GM23338 (cell line): Measurements from ENCODE around the gene HDAC10. TPM values are rescaled to one million over a fixed set of nuclear protein-coding genes. Genes with fewer than 3 reads are reported as not detected.

Experiments used
- ATAC-seq: fragments of 200-7000 bp; cut with Tn5 transposase; 3 replicates; pipeline ENCODE4 v1.9.1; 2020
- DNase-seq: peaks from one replicate; pipeline ENCODE4 v3.0.0-alpha.2; 2015; ENCODE audit warnings: low spot score
- H2AFZ ChIP-seq: fragments of 200-600 bp; sonication (generic); 2 replicates; pipeline ENCODE4 v1.8.0; 2016; ENCODE audit warnings: antibody characterized with exemption, mild to moderate bottlenecking, moderate library complexity
- H3F3A ChIP-seq: fragments of 200-600 bp; sonication (generic); replicated peaks from 2 replicates; pipeline ENCODE4 v1.8.0; 2017; ENCODE audit warnings: antibody characterized with exemption, mixed run types, low read depth
- H3K27ac ChIP-seq: fragments of 200-600 bp; sonication (generic); 2 replicates; pipeline ENCODE4 v1.6.1; 2016; ENCODE audit warnings: low read depth
- H3K27me3 ChIP-seq: fragments of 200-600 bp; sonication (generic); 2 replicates; pipeline ENCODE4 v1.8.0; 2016; ENCODE audit warnings: mild to moderate bottlenecking, mixed run types, moderate library complexity; ENCODE audit not compliant: insufficient read depth
- H3K36me3 ChIP-seq: fragments of 200-600 bp; sonication (generic); 2 replicates; pipeline ENCODE4 v1.8.0; 2016; ENCODE audit warnings: mild to moderate bottlenecking; ENCODE audit not compliant: insufficient read depth
- H3K4me1 ChIP-seq: fragments of 200-600 bp; sonication (generic); 2 replicates; pipeline ENCODE4 v1.8.0; 2016; ENCODE audit warnings: mild to moderate bottlenecking, moderate library complexity; ENCODE audit not compliant: insufficient read depth
- H3K4me2 ChIP-seq: fragments of 200-600 bp; sonication (generic); 2 replicates; pipeline ENCODE4 v1.7.1; 2017; ENCODE audit warnings: mixed run types
- H3K4me3 ChIP-seq: fragments of 200-600 bp; sonication (generic); 2 replicates; pipeline ENCODE4 v1.6.1; 2016; ENCODE audit warnings: mixed run types
- H3K79me2 ChIP-seq: fragments of 200-600 bp; sonication (generic); replicated peaks from 2 replicates; pipeline ENCODE4 v1.8.0; 2017; ENCODE audit warnings: mild to moderate bottlenecking; ENCODE audit not compliant: insufficient read depth
- H3K9me2 ChIP-seq: fragments of 200-600 bp; sonication (generic); 2 replicates; pipeline ENCODE4 v1.8.0; 2017; ENCODE audit not compliant: insufficient read depth
- H4K20me1 ChIP-seq: fragments of 200-600 bp; sonication (generic); replicated peaks from 2 replicates; pipeline ENCODE4 v1.8.0; 2017; ENCODE audit warnings: mild to moderate bottlenecking; ENCODE audit not compliant: insufficient read depth
- H3K27ac Mint-ChIP-seq: 2 replicates; pipeline ENCODE4 v1.8.0; 2020; ENCODE audit warnings: inconsistent platforms, mild to moderate bottlenecking, moderate library complexity, mixed read lengths
- H3K27me3 Mint-ChIP-seq: 3 replicates; pipeline ENCODE4 v1.8.0; 2022; ENCODE audit warnings: low read depth, mild to moderate bottlenecking, moderate library complexity, mixed read lengths, inconsistent platforms; ENCODE audit not compliant: insufficient read depth, poor library complexity
- H3K36me3 Mint-ChIP-seq: 3 replicates; pipeline ENCODE4 v1.8.0; 2021; ENCODE audit warnings: low read depth, mild to moderate bottlenecking, inconsistent platforms, moderate library complexity, mixed read lengths
- H3K4me1 Mint-ChIP-seq: 3 replicates; pipeline ENCODE4 v1.8.0; 2020; ENCODE audit warnings: mild to moderate bottlenecking, inconsistent platforms, mixed read lengths
- H3K4me3 Mint-ChIP-seq: 3 replicates; pipeline ENCODE4 v1.8.0; 2021; ENCODE audit warnings: moderate library complexity, mild to moderate bottlenecking, inconsistent platforms, mixed read lengths
- H3K9me3 Mint-ChIP-seq: 3 replicates; pipeline ENCODE4 v1.8.0; 2020; ENCODE audit warnings: moderate library complexity, mild to moderate bottlenecking, inconsistent platforms, mixed read lengths
- CREB1 ChIP-seq: fragments of 250-450 bp; sonication (Bioruptor Pico); IDR thresholded peaks from 2 replicates; pipeline ENCODE4 v1.5.0; 2020; ENCODE audit warnings: low read depth, mild to moderate bottlenecking, moderate library complexity
- EZH2 ChIP-seq: fragments of 200-600 bp; sonication (generic); IDR thresholded peaks from one replicate; pipeline ENCODE4 v1.8.0; 2017; ENCODE audit warnings: antibody characterized with exemption, mild to moderate bottlenecking, low read depth; ENCODE audit not compliant: unreplicated experiment
- EZH2phosphoT487 ChIP-seq: fragments of 200-600 bp; sonication (generic); IDR thresholded peaks from one replicate; pipeline ENCODE4 v1.8.1; 2018; ENCODE audit warnings: antibody characterized with exemption; ENCODE audit not compliant: unreplicated experiment
- NANOG ChIP-seq: IDR thresholded peaks from 2 replicates; pipeline ENCODE4 v1.6.1; 2016; ENCODE audit warnings: antibody characterized with exemption, borderline replicate concordance
- POLR2AphosphoS5 ChIP-seq: IDR thresholded peaks from 2 replicates; pipeline ENCODE4 v1.6.1; 2016; ENCODE audit warnings: antibody characterized with exemption, low read depth
- STAT1 ChIP-seq: IDR thresholded peaks from one replicate; pipeline ENCODE4 v1.6.1; 2016; ENCODE audit warnings: antibody characterized with exemption; ENCODE audit not compliant: unreplicated experiment
- ZNF114 ChIP-seq: fragments of 250-450 bp; sonication (Bioruptor Pico); IDR thresholded peaks from 2 replicates; pipeline ENCODE4 v1.5.0; 2020; ENCODE audit warnings: mild to moderate bottlenecking, moderate library complexity
- polyA plus RNA-seq: library from polyadenylated mRNA; unstranded; fragments of >200 nt; fragmentation: Nextera tagmentation; extraction: Ambion mirVana; gene quantifications from 2 replicates; pipeline ENCODE4 v1.2.1, GENCODE V29; 2016
- total RNA-seq: library from RNA; depleted of rRNA; stranded (reverse); fragments of >200 nt; shearing (Covaris generic); gene quantifications from 2 replicates; pipeline ENCODE4 v1.2.3, GENCODE V29; 2014
- TF ChIP-seq, protein P1 (sequence below): fragments of 250-450 bp; sonication (Bioruptor Pico); IDR thresholded peaks from 2 replicates; pipeline ENCODE4 v1.5.0; 2020; ENCODE audit warnings: mild to moderate bottlenecking, moderate library complexity
- TF ChIP-seq, protein P2 (sequence below): IDR thresholded peaks from 2 replicates; pipeline ENCODE4 v1.6.1; 2016; ENCODE audit warnings: antibody characterized with exemption
- TF ChIP-seq, protein P3 (sequence below): IDR thresholded peaks from one replicate; pipeline ENCODE4 v1.6.1; 2018; ENCODE audit warnings: antibody characterized with exemption; ENCODE audit not compliant: unreplicated experiment
- TF ChIP-seq, protein P4 (sequence below), 2 experiments: fragments of 200-600 bp in 1 of 2; sonication (generic) in 1 of 2; conservative IDR thresholded peaks; 2 replicates each; pipeline versions ENCODE4 v1.5.1 to v1.6.1; 2016 to 2017; ENCODE audit warnings: antibody characterized with exemption in 2 of 2, low read depth in 2 of 2, mild to moderate bottlenecking in 2 of 2, moderate library complexity in 1 of 2

HDAC10 gene
- total and polyA plus RNA-seq, 2 experiments from 2014 or later = 4.1 to 41.9 TPM

DNA sequence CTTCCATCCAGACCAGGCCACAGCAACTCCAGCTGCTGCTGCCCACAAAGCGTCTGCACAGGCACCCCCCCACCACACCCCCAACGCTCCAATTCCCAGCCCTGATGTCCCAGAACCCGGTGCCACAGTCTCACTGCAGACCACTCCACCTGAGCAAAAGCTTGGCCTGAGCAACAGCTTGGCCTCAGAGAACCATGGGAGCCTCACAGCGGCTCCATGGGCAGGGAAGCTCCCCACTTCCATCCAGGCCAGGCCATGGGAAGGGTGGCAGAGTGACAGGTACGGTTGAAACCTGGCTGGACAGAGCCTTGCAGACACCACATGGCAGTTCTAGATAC is 43.2 kb upstream of the HDAC10 start (continued):
- TF ChIP-seq, protein P1, sequence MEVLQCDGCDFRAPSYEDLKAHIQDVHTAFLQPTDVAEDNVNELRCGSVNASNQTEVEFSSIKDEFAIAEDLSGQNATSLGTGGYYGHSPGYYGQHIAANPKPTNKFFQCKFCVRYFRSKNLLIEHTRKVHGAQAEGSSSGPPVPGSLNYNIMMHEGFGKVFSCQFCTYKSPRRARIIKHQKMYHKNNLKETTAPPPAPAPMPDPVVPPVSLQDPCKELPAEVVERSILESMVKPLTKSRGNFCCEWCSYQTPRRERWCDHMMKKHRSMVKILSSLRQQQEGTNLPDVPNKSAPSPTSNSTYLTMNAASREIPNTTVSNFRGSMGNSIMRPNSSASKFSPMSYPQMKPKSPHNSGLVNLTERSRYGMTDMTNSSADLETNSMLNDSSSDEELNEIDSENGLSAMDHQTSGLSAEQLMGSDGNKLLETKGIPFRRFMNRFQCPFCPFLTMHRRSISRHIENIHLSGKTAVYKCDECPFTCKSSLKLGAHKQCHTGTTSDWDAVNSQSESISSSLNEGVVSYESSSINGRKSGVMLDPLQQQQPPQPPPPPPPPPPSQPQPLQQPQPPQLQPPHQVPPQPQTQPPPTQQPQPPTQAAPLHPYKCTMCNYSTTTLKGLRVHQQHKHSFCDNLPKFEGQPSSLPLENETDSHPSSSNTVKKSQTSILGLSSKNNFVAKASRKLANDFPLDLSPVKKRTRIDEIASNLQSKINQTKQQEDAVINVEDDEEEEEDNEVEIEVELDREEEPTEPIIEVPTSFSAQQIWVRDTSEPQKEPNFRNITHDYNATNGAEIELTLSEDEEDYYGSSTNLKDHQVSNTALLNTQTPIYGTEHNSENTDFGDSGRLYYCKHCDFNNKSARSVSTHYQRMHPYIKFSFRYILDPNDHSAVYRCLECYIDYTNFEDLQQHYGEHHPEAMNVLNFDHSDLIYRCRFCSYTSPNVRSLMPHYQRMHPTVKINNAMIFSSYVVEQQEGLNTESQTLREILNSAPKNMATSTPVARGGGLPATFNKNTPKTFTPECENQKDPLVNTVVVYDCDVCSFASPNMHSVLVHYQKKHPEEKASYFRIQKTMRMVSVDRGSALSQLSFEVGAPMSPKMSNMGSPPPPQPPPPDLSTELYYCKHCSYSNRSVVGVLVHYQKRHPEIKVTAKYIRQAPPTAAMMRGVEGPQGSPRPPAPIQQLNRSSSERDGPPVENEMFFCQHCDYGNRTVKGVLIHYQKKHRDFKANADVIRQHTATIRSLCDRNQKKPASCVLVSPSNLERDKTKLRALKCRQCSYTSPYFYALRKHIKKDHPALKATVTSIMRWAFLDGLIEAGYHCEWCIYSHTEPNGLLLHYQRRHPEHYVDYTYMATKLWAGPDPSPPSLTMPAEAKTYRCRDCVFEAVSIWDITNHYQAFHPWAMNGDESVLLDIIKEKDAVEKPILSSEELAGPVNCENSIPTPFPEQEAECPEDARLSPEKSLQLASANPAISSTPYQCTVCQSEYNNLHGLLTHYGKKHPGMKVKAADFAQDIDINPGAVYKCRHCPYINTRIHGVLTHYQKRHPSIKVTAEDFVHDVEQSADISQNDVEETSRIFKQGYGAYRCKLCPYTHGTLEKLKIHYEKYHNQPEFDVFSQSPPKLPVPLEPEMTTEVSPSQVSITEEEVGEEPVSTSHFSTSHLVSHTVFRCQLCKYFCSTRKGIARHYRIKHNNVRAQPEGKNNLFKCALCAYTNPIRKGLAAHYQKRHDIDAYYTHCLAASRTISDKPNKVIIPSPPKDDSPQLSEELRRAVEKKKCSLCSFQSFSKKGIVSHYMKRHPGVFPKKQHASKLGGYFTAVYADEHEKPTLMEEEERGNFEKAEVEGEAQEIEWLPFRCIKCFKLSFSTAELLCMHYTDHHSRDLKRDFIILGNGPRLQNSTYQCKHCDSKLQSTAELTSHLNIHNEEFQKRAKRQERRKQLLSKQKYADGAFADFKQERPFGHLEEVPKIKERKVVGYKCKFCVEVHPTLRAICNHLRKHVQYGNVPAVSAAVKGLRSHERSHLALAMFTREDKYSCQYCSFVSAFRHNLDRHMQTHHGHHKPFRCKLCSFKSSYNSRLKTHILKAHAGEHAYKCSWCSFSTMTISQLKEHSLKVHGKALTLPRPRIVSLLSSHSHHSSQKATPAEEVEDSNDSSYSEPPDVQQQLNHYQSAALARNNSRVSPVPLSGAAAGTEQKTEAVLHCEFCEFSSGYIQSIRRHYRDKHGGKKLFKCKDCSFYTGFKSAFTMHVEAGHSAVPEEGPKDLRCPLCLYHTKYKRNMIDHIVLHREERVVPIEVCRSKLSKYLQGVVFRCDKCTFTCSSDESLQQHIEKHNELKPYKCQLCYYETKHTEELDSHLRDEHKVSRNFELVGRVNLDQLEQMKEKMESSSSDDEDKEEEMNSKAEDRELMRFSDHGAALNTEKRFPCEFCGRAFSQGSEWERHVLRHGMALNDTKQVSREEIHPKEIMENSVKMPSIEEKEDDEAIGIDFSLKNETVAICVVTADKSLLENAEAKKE (CRISPR knock-in tag) = no peak
- TF ChIP-seq EZH2phosphoT487 (no peak), STAT1 (no peak), EZH2 (no peak), POLR2AphosphoS5 (no peak), NANOG (no peak)

DNA sequence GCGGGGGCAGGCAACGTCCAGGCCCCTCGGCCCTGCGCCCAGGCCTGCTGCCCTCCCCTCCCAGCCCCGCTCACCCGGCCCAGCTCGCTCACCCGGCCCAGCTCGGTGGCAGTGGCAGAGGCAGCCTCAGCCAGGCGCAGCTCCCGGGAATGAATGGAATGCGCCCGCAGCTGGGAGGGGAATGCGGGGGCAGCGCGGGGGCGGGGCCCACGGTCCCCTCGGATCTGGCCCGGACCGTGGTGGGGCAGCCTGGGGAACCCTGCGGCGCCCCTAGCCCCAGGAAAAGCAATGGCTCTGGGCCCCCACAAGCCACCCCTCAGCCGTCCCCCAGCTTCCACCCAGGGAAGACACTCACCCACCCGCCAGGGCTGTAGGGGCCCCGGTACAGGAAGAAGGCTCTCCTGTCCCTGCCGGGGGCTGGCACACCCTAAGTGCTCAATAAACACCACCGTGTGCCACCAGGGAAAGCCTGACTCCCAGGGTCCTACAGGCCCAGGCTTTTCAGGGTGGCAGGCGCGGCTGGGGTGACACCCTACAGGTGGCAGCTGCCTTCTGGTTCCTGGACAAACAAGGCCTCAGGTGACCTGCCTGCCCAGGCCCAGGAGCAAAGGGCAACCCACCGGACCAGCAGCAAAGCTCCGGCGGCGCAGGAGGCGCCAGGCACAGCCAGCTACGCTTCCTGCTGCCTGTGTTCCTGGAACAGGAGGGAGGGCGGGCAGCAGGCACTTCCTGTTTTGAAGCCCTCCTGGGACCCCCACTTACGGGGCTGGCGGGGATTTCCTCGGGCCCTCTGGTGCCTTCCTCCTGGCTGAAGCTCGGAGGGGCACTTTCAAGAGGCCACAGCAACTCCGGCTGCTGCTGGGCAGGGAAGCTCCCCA is 42.6 kb upstream of the HDAC10 start:
- Mint-ChIP-seq H3K4me1 (peaks cover 14% of the 10 kb centered on the region), H3K4me3 (no peak overlapping the region), H3K9me3 (no peaks in the 10 kb centered on the region; the same call in 2 of the 3 replicates), H3K27me3 (peaks cover 24% of the 10 kb centered on the region), H3K36me3 (peaks cover 3% of the 10 kb centered on the region; the same call in 1 of the 3 replicates), H3K27ac (peak overlapping the region; percentile 74; the same call in 1 of the 2 replicates)
- H4K20me1 ChIP-seq = peaks cover 3% of the 10 kb centered on the region; the same call in 1 of the 2 replicates
- peak overlapping the region; percentile 89 for H3K27ac ChIP-seq
- H3K9me2 ChIP-seq = no peaks in the 10 kb centered on the region
- H2AFZ ChIP-seq = no peak overlapping the region
- H3F3A ChIP-seq = no peaks in the 10 kb centered on the region; the same call in 1 of the 2 replicates
- H3K4me3 ChIP-seq = peak overlapping the region; percentile 48
- H3K4me2 ChIP-seq = peak overlapping the region; percentile 75
- H3K79me2 ChIP-seq = peaks cover 57% of the 10 kb centered on the region
- peak; percentile 90 for DNase-seq
- H3K36me3 ChIP-seq = no peaks in the 10 kb centered on the region
- H3K4me1 ChIP-seq = peaks cover 25% of the 10 kb centered on the region
- H3K27me3 ChIP-seq = no peaks in the 10 kb centered on the region
- peak; percentile 91 for ATAC-seq
- TF ChIP-seq ZNF114 (CRISPR knock-in tag) (no peak), NANOG (no peak), EZH2phosphoT487 (no peak), STAT1 (no peak), CREB1 (CRISPR knock-in tag) (no peak), POLR2AphosphoS5 (no peak)
- TF ChIP-seq, protein P2, sequence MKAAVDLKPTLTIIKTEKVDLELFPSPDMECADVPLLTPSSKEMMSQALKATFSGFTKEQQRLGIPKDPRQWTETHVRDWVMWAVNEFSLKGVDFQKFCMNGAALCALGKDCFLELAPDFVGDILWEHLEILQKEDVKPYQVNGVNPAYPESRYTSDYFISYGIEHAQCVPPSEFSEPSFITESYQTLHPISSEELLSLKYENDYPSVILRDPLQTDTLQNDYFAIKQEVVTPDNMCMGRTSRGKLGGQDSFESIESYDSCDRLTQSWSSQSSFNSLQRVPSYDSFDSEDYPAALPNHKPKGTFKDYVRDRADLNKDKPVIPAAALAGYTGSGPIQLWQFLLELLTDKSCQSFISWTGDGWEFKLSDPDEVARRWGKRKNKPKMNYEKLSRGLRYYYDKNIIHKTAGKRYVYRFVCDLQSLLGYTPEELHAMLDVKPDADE = no peak
- TF ChIP-seq, protein P3, sequence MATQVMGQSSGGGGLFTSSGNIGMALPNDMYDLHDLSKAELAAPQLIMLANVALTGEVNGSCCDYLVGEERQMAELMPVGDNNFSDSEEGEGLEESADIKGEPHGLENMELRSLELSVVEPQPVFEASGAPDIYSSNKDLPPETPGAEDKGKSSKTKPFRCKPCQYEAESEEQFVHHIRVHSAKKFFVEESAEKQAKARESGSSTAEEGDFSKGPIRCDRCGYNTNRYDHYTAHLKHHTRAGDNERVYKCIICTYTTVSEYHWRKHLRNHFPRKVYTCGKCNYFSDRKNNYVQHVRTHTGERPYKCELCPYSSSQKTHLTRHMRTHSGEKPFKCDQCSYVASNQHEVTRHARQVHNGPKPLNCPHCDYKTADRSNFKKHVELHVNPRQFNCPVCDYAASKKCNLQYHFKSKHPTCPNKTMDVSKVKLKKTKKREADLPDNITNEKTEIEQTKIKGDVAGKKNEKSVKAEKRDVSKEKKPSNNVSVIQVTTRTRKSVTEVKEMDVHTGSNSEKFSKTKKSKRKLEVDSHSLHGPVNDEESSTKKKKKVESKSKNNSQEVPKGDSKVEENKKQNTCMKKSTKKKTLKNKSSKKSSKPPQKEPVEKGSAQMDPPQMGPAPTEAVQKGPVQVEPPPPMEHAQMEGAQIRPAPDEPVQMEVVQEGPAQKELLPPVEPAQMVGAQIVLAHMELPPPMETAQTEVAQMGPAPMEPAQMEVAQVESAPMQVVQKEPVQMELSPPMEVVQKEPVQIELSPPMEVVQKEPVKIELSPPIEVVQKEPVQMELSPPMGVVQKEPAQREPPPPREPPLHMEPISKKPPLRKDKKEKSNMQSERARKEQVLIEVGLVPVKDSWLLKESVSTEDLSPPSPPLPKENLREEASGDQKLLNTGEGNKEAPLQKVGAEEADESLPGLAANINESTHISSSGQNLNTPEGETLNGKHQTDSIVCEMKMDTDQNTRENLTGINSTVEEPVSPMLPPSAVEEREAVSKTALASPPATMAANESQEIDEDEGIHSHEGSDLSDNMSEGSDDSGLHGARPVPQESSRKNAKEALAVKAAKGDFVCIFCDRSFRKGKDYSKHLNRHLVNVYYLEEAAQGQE = no peak
- TF ChIP-seq, protein P4, sequence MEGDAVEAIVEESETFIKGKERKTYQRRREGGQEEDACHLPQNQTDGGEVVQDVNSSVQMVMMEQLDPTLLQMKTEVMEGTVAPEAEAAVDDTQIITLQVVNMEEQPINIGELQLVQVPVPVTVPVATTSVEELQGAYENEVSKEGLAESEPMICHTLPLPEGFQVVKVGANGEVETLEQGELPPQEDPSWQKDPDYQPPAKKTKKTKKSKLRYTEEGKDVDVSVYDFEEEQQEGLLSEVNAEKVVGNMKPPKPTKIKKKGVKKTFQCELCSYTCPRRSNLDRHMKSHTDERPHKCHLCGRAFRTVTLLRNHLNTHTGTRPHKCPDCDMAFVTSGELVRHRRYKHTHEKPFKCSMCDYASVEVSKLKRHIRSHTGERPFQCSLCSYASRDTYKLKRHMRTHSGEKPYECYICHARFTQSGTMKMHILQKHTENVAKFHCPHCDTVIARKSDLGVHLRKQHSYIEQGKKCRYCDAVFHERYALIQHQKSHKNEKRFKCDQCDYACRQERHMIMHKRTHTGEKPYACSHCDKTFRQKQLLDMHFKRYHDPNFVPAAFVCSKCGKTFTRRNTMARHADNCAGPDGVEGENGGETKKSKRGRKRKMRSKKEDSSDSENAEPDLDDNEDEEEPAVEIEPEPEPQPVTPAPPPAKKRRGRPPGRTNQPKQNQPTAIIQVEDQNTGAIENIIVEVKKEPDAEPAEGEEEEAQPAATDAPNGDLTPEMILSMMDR (conservative IDR thresholded peaks at IDR 0.05; ENCODE audit: low read depth in 2 of 2) = no peak
